Fibroblast of skin of scalp (primary cell): ENCODE results near the gene TWF1.
"Not testable (repeated sequence)": the region's sequence is repeated elsewhere in the genome, so short reads cannot be mapped to it uniquely, and the experiment has no call there.

Experiments
- DNase-seq: peaks from one replicate; pipeline ENCODE4 v3.0.0-alpha.2; 2013

The TWF1 gene

GRCh38 chr12:43805149-43805859, 813 bp downstream of the TWF1 start:
- DNase-seq = peak; percentile 3

DNA sequence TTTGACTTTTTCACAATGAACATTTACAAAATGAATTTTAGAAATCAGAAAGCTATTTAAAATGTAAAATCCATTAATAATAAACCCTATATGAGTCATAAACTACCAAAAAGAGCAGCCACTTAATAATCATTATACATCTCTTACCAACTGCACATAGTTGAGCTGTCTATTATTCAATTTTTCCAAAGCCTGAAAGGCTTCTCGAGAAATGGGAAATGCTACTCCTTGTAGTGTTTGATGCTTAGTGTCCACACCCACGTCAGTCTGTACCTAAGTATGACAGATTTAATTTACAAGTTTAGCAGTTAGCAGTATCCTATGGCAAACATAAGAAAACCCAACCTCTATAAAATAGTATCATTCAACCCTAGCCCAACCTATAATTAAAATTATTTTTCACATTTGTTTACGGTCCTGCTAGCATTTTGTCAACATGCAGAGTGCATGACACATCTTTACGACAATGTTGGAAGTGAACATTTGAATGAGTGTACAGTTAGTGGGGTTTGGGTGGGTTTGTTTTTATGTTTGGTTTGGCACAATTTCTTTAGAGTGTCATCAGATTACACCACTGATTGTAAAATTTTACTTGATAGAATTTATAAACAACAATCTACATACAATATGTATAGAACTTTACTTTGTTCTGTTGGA, 8.4 kb downstream of the TWF1 start:
- DNase-seq = no peak

- no peak for DNase-seq
These were observed 10.3 kb downstream of the TWF1 start for GRCh38 chr12:43795716-43796280.

DNA sequence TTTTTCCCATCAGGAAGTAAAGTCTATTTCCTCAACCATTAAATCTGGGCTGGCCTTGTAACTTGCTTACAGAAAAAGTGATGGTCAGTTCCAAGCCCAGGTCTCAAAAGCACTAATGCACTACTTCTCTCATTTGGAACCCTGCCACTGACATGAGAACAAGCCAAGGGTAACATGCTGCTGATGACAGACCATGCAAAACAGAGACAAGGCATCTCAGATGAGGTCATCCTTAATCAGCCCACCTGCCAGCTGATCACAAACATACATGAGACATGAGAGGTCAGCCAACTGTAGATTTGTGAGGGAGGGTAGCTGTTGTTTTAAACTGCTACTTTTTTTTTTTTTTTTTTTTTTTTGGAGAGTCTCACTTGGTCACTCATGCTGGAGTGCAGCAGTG, 16.2 kb downstream of the TWF1 start:
- peak; percentile 57 for DNase-seq

DNA sequence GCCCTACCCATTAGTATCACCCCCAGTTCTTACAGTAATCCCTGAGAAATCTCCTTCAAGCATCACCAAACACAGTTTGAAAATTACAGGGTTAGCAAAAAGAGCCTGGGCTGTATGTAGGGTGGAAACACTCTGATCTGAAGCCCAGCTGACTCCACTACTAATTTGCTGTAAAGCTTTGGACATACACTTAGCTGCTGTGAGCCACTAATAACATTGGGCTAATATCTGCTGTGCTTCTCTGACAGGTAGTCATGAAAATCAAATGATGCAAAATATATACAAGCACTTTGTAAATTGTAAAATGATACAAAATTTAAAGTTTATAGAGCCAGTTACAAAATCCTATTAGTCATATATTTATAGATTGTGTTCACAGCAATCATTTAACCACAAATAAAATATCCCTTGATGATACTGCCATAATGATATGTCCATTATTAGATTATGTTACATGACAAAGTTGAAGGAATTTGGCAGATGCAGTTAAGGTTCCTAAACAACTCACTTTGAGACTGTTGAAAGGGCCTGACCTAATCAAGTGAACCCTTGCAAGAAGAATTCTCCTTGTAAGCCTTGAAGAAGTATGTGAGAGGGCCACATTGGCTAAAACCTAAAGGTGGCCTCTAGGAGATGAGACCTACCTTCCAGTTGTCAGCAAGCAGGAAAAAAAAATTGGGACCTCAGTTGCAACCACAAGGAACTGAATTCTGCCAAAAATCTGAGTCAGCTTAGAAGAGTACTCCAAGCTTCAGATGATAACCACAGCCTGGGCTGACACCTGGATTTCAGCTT, 19.0 kb downstream of the TWF1 start:
- DNase-seq = no peak

- peak; percentile 24 for DNase-seq
These were observed 29.6 kb downstream of the TWF1 start for GRCh38 chr12:43776498-43776897.

DNA sequence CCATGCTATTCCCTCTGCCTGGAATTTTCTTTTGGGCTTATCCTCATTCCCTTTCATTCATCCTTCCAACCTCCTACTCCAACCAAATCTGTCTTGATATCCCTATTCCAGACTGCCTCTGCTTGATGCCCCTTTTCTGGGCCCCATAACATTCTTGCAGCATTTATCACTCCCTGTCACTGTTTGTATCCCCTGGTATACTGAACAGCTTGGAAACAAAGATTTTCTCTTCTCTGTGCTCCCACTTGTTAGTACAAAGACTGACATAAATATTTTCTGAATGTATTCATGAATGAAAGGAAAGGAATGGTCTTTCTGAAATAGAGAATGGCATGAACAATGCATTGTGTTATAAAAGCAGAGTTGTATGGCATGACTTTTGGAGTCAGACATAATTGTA, 39.8 kb downstream of the TWF1 start:
- DNase-seq = peak; percentile 49

DNA sequence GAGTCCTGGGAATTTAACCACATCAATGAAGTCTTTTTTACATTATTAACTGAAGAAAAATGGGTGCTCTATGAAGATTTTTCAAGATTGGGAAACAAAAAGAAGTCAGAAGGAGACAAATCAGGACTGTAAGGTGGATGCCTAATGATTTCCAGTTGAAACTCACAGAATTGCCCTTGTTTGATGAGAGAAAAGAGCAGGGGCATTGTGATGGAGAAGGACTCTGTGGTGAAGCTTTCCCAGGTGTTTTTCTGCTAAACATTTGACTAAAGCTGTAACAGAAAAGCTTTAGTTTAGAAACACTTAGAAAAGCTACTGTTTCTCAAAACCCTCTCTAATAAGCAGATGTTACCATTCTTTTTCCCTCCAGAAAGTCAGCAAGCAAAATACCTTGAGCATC, 41.6 kb downstream of the TWF1 start:
- DNase-seq = no peak

- peak; percentile 8 for DNase-seq
These were observed 42.3 kb downstream of the TWF1 start for GRCh38 chr12:43763769-43764168.

- DNase-seq = no peak
These were observed 43.5 kb downstream of the TWF1 start for GRCh38 chr12:43762596-43762995.

GRCh38 chr12:43761500-43761899, 44.6 kb downstream of the TWF1 start:
- DNase-seq = no peak

DNA sequence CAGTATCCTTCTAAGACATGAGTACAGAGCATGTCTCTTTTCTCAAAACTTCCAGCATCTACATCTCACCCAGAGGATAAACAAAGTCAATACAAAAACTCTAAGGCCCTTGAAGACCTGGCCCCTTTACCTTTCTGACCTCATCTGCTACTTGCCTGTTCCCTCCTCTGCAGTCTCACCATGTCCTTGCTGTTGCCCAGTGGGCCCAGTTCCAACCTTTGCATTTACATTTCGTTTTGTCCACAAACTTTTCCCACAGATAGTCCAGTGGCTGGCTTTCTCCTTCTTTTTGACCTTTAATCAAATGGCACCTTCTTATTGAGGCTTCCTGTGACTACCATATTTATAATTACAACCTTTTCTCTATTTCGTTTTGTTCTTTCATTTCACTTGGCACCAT, 45.7 kb downstream of the TWF1 start:
- DNase-seq = no peak

DNA sequence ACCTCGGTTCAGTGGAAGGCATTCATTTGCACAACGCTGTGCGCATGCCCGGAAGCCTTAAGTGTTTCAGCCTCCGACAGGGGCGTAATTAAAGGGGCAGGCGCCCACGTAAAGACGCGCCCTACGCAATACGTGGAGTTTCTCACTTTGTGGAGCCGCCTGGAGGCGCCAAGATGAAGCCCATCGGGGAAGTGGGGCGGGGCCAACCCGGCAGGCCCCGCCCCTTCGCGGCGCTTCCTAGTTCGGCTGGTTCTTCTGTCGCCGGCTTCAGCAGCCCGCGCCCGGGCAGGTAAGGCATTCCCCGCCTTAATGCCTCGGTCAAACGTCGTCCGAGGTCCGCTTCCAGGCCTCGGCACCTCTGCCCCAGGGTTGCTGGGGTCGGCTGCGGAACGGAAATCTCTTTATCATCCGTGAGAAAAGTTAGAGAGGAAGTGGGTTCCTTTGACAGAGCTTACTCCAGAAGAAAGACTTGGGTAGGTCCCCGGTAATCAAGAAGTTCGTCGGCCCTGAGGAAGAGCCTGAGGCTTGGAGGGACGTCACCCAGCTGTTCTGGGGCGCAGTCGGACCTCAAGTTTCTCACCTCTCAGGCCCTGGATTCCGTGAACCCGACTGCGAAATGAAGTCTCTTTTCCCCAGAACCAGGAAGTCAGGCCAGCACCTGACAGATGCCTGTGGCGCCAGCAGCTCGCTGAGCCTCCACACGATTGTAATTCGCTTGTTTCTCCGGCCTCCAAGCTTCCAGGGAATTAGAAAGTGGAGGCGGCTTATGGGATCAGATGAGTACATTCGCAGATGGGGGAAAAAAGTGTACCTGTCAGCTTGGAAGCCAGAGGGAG, 47.2 kb downstream of the TWF1 start, which contains the start of the genes IRAK4 and PUS7L:
Gene IRAK4 (plus strand): TSS at position 224 of the 836 bp plus-strand sequence. CDS start 9,161 bp downstream, outside the sequence.
Gene PUS7L (minus strand): TSS at position 63 of the 836 bp plus-strand sequence. CDS start 3,545 bp downstream, outside the sequence.
- peak; percentile 98 for DNase-seq

DNA sequence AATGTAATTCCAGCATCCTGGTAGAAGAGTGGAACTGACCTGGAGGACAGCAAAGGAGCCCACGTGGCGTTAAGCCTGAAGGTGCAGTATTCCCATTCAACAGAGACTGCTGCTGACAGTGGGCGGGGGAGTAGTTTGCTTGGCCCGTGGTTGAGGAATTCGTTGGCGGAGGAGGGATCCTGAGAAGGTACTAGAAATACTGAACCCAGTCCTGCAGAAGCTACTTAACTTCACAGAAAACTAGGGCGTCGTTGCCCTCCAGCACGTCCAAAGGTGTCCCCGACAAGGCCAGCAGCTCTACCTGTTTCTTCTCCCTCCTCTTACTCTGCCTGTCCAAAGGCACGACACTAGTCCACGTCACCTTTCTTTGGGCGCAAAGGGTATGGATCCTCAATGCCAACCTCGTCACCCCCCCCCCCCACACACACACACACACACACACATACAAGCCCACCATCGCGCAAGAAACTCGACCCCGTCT, 47.8 kb downstream of the TWF1 start:
- peak; percentile 21 for DNase-seq

GRCh38 chr12:43754015-43754414, 52.1 kb downstream of the TWF1 start:
- DNase-seq = no peak

DNA sequence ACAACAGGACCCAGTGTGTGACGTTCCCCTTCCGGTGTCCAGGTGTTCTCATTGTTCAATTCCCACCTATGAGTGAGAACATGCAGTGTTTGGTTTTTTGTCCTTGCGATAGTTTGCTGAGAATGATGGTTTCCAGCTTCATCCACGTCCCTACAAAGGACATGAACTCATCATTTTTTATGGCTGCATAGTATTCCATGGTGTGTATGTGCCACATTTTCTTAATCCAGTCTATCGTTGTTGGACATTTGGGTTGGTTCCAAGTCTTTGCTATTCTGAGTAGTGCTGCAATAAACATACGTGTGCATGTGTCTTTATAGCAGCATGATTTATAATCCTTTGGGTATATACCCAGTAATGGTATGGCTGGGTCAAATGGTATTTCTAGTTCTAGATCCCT, 54.8 kb downstream of the TWF1 start:
- not testable (repeated sequence) for DNase-seq

DNA sequence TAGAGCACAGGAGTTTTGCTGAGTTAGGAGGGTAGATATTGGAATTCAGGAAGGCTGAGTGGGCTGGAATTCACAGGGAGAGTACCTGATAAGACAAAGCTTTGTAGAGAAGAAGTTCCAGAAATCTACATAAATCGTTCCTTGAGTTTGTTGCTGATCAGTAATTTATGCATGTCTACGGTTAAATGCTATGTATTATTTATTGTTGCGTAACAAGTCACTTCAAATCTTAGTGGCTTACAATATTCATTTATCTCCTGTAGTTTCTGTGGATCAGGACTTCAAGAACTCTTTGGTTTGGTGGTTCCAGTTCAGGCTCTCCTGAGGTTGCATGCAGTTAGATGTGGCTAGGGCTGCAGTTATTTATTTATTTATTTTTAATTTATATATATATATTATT, 55.3 kb downstream of the TWF1 start:
- no peak for DNase-seq

GRCh38 chr12:43749016-43749415, 57.1 kb downstream of the TWF1 start:
- peak; percentile 17 for DNase-seq

- DNase-seq = no peak
These were observed 61.3 kb downstream of the TWF1 start for GRCh38 chr12:43744826-43745225.
